Measurements from ENCODE around the gene CNTD1. TPM values are rescaled to one million over a fixed set of nuclear protein-coding genes. Genes with fewer than 3 reads are reported as not detected.

The CNTD1 gene
- total and polyA plus RNA-seq, 2 of the 4 experiments (the other 2 are of a cell fraction) = not detected

DNA sequence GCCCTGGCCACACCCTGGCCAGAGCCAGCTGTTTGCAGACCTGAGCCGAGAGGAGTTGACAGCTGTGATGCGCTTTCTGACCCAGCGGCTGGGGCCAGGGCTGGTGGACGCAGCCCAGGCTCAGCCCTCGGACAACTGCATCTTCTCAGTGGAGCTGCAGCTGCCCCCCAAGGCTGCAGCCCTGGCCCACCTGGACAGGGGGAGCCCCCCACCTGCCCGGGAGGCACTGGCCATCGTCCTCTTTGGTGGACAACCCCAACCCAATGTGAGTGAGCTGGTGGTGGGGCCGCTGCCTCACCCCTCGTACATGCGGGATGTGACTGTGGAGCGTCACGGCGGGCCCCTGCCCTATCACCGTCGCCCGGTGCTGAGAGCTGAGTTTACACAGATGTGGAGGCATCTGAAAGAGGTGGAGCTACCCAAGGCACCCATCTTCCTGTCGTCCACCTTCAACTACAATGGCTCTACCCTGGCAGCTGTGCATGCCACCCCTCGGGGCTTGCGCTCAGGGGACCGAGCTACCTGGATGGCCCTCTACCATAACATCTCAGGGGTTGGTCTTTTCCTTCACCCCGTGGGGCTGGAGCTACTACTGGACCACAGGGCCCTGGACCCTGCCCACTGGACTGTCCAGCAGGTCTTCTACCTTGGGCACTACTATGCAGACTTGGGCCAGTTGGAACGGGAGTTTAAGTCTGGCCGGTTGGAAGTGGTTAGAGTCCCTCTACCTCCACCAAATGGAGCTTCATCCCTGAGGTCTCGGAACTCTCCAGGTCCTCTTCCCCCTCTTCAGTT, 46.3 kb downstream of the CNTD1 start:
- no peak overlapping the region for H2BK120ac ChIP-seq (ENCODE audit: low read depth, low read length)
- no peak overlapping the region; the same call in 2 of the 3 replicates for H2BK15ac ChIP-seq (ENCODE audit: low read depth, low read length)
- H4K91ac ChIP-seq (ENCODE audit: insufficient read depth, low read depth, low read length) = no peak overlapping the region
- ATAC-seq (ENCODE audit: low read depth) = no peak
- peaks cover 2% of the 10 kb centered on the region; the same call in 1 of the 2 replicates for H3K27me3 ChIP-seq (ENCODE audit: control insufficient read depth, insufficient read depth, low read length)
- H2AK9ac ChIP-seq (replicated peaks; ENCODE audit: low read depth, low read length, poor library complexity) = no peak overlapping the region
- H2AFZ ChIP-seq (replicated peaks; ENCODE audit: low read length, poor library complexity) = no peak overlapping the region
- H3K4ac ChIP-seq (ENCODE audit: low read depth, low read length) = no peak overlapping the region
- no peak overlapping the region for H3K56ac ChIP-seq (ENCODE audit: extremely low read depth, insufficient read depth, low read length)
- H3K9me3 ChIP-seq (ENCODE audit: control insufficient read depth, insufficient read depth, low read length) = no peaks in the 10 kb centered on the region
- dilution Hi-C loops (cut with HindIII; ENCODE audit: low sequenced_read_pairs, unreplicated experiment) (no loop called here), intact Hi-C loops (cut with micrococcal nuclease) (loop anchor here (5.0 kb wide), 1 partner anchor 277 kb away; no protein-coding TSS in a partner anchor), in situ Hi-C loops (cut with MboI; ENCODE audit: low sequenced_read_pairs) (loop anchor here (5.0 kb wide), 1 partner anchor 92 kb away; no protein-coding TSS in a partner anchor)
- no peak overlapping the region for H3K18ac ChIP-seq (ENCODE audit: low read depth, low read length)
- H4K8ac ChIP-seq (ENCODE audit: low read depth in 2 of 2, low read length in 2 of 2) = no peak overlapping the region
- 86% methylated on average over 10 of the region's 24 CpGs; no CpG with 5 or more reads in 1 of the 2 experiments for WGBS, 2 experiments (ENCODE audit: extremely low coverage in 2 of 2, insufficient read length in 1 of 2)
- H3K4me1 ChIP-seq (ENCODE audit: control insufficient read depth, insufficient read depth, low read length) = peaks cover 2% of the 10 kb centered on the region; the same call in 1 of the 2 replicates
- ChIA-PET CTCF (no interaction called here), POLR2A (ENCODE audit: unreplicated experiment) (no interaction called here)
- H3K23ac ChIP-seq (ENCODE audit: low read depth, low read length) = no peak overlapping the region
- no peak overlapping the region for H3K9ac ChIP-seq (ENCODE audit: low read depth, low read length)
- H3K36me3 ChIP-seq (ENCODE audit: control insufficient read depth, insufficient read depth, low read length) = peaks cover 41% of the 10 kb centered on the region
- peaks cover 19% of the 10 kb centered on the region for H4K20me1 ChIP-seq (ENCODE audit: insufficient read depth, low read length)
- no peak overlapping the region for H3K27ac ChIP-seq (ENCODE audit: insufficient read depth, low read length)
- H2BK20ac ChIP-seq (ENCODE audit: low read depth, low read length) = no peak overlapping the region
- no TSS peak for BruUV-seq (replicated peaks)
- H4K5ac ChIP-seq (ENCODE audit: low read depth, low read length) = no peak overlapping the region
- H3K4me3 ChIP-seq (ENCODE audit: insufficient read depth, low read depth, low read length) = no peak overlapping the region
- no peak for DNase-seq
- no peak overlapping the region for H3K14ac ChIP-seq (replicated peaks; ENCODE audit: low read depth, low read length)
- TF ChIP-seq BHLHE40 (IDR thresholded peaks at IDR 0.05; ENCODE audit: low read depth, low read length) (no peak), RAD21 (IDR thresholded peaks at IDR 0.05; ENCODE audit: low read length) (no peak), MAZ (IDR thresholded peaks at IDR 0.05; ENCODE audit: borderline replicate concordance, low read depth, low read length) (no peak), FOS (IDR thresholded peaks at IDR 0.05; ENCODE audit: low read depth, low read length) (no peak), RCOR1 (IDR thresholded peaks at IDR 0.05; ENCODE audit: insufficient replicate concordance, low read length) (no peak), SMC3 (IDR thresholded peaks at IDR 0.05; ENCODE audit: low read depth, low read length) (no peak), MAFK (IDR thresholded peaks at IDR 0.05; ENCODE audit: low read depth, low read length) (no peak)
- TF ChIP-seq, protein P1, sequence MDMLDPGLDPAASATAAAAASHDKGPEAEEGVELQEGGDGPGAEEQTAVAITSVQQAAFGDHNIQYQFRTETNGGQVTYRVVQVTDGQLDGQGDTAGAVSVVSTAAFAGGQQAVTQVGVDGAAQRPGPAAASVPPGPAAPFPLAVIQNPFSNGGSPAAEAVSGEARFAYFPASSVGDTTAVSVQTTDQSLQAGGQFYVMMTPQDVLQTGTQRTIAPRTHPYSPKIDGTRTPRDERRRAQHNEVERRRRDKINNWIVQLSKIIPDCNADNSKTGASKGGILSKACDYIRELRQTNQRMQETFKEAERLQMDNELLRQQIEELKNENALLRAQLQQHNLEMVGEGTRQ (IDR thresholded peaks at IDR 0.05; ENCODE audit: low read depth, low read length) = no peak
- no peak overlapping the region for H2AK5ac ChIP-seq (ENCODE audit: low read depth, low read length)
- peaks cover 8% of the 10 kb centered on the region; the same call in 1 of the 2 replicates for H3K9me1 ChIP-seq (ENCODE audit: insufficient read depth, low read length)
- no peak overlapping the region for H2BK5ac ChIP-seq (ENCODE audit: low read depth, low read length, poor library complexity, severe bottlenecking)
- no peak overlapping the region for H3K4me2 ChIP-seq (ENCODE audit: low read depth, low read length)
- H3K79me1 ChIP-seq (ENCODE audit: low read depth in 1 of 2, low read length in 2 of 2) = peaks cover 8 to 12% of the 10 kb centered on the region in 2 experiments; a peak in 3 of 4 replicates
